8988T (cell line): ENCODE data around the gene RANBP3.
"Not testable (repeated sequence)": the region's sequence is repeated elsewhere in the genome, so short reads cannot be mapped to it uniquely, and the experiment has no call there.

Experiments used
- DNase-seq: peaks from one replicate; pipeline ENCODE4 v3.0.0; 2011

RANBP3 gene

GRCh38 chr19:5897189-5897969, 80.6 kb downstream of the RANBP3 start:
- DNase-seq, result no peak

- no peak for DNase-seq
Measured at GRCh38 chr19:5896365-5897076, 81.4 kb downstream of the RANBP3 start.

DNA sequence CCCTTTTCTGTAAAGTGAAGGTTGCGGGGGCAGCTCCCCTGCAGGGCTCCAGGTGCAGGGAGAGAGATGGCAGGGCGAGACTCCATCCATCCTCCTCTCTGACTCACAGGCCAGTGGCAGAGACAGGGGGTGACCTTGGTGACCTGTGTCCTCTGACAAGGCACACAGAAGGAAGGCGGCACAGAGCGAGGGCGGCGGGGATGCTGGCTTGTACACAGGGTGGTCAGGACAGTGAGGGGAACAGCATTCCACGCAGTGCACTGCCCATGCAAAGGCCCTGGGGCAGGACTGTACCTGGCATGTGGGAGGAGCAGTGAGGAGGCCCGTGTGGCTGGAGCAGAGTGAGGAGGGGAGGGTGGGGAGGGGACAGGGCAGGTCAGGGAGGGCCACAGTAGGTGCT, 82.0 kb downstream of the RANBP3 start:
- no peak for DNase-seq

DNA sequence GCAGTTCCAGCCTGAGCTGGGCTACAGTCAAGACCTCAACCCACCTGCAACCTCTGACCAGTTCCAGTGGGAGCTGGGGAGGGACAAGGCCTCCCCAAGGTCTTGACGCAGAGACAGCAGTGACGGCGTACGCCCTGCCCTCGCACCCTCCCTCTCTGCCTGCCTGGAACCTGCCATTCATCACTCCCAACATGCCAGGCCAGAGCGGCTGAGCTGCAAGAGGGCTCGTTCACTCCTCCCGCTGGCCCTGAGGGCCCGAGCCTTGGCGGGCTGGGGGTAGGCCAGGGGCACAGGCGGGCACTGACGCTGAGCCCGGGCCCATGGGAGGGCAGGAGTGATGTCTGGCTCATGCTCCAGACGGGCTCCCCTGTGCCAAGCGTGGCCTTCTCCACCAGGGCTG, 82.5 kb downstream of the RANBP3 start:
- no peak for DNase-seq

DNA sequence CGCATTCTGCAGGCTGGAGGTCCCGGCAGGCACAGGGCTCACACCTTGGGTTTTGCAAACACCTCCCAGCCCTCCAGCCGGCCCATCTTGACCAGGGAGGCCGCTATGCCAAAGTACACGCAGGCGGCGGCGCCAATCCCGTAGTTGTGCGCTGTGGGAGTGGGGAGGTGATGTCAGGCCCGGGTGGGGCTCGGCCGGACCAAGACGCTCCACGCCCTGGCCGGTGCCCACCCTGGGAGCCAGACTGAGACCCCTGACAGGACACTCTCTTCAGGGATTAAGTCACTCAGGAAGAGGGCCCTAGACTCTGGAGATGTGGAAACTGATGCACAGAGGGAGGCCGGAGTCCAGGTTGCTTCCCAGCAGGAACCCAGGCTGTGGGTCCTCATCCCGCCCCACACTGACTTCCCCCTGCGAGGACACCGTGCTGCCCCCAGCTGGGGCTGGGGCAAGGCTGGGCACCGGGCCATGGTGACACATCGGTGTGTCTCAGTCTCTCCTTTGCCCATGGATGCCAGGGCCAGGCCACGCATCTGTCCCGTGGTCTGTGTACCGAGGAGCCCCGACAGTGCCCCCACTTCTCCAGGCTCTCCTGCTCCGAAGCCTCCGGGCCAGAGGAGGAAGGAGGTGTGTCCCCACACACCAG, 83.1 kb downstream of the RANBP3 start:
- no peak for DNase-seq

DNA sequence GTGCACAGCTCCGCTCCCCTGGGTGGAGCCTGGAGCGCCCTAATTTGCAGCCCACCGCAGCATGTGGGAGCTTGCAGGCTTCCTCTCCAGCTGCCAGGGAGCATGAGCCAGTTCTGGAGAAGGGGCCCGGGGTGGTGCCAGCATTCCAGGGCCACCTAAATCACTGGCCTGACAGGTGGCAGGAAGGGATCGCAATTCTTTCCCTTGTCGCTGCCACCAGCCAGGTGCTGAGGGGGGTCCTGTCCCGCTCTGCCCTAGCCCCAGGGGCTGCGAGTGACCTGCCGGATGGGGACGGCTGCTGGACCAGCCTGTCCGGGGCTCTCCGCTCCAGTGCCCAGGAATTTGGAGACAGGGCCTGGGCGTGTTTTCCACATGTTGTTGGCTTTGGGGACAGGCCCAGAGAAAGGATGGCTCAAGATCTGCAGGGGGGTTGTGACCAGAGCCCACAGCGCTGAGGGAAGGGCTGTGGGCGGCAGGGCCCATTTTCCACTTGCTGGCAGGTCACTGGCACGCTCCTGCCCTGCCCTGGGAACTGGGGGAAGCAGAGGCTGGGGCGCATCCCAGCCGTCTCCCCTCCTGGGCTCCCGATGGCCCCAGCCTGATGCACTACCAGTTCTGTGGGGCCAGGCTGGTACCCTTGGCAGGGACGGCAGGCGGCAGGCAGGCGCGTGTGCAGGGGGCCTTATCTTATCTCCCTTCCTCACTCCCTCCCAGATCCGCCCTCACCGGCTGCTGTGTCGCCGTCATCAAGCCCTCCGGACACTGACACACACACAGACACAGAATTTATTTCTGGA, 83.8 kb downstream of the RANBP3 start:
- DNase-seq, result no peak

- DNase-seq, result no peak
Measured at GRCh38 chr19:5893296-5893903, 84.5 kb downstream of the RANBP3 start.

GRCh38 chr19:5892772-5893275, 85.1 kb downstream of the RANBP3 start:
- no peak for DNase-seq

GRCh38 chr19:5891938-5892771, 85.8 kb downstream of the RANBP3 start:
- DNase-seq, result no peak

GRCh38 chr19:5891572-5891937, 86.4 kb downstream of the RANBP3 start:
- no peak for DNase-seq

DNA sequence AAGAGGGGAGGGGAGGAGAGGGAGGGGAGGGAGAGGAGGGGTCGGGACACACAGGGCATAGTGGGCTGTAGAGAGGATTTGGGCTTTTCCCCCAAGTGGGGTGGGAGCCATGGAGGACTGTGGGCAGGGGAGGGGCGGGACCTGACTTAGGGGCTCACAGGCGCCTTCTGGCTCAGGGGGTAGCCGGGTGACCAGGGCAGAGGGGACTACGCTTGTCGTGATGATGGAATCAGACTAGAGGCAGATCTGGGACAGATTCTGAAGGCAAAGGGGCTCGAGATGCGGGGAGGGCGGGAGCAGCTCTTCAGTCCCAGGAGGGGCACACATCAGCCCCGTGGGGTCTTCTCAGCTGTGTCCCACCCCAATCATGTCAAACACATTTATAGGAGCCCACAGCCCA, 87.8 kb downstream of the RANBP3 start:
- no peak for DNase-seq

- DNase-seq, result no peak
Measured at GRCh38 chr19:5889288-5889971, 88.5 kb downstream of the RANBP3 start.

- not testable (repeated sequence) for DNase-seq
Measured at GRCh38 chr19:5884065-5884811, 93.7 kb downstream of the RANBP3 start.

- not testable (repeated sequence) for DNase-seq
Measured at GRCh38 chr19:5883157-5883873, 94.6 kb downstream of the RANBP3 start.

DNA sequence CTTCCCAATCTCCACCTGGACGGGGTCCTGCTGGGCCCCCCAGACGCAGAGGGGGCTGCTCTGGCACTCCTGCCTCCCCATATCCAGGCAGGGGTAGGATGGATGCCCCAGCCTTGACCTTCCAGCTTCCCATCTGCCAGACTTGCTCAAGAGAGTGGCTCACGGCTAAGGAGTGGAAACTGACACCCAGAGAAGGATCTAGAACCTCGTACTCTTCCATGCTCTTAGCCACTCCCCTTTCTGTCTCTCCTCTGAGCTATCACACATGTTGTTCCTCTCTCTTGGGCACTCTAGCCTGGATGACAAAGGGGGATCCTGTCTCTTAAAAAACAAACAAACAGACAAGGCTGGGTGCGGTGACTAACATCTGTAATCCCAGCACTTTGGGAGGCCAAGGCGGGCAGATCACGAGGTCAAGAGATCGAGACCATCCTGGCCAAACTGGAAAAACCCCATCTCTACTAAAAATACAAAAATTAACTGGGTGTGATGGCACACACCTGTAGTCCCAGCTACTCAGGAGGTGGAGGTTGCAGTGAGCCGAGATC, 95.4 kb downstream of the RANBP3 start:
- DNase-seq, result no peak

DNA sequence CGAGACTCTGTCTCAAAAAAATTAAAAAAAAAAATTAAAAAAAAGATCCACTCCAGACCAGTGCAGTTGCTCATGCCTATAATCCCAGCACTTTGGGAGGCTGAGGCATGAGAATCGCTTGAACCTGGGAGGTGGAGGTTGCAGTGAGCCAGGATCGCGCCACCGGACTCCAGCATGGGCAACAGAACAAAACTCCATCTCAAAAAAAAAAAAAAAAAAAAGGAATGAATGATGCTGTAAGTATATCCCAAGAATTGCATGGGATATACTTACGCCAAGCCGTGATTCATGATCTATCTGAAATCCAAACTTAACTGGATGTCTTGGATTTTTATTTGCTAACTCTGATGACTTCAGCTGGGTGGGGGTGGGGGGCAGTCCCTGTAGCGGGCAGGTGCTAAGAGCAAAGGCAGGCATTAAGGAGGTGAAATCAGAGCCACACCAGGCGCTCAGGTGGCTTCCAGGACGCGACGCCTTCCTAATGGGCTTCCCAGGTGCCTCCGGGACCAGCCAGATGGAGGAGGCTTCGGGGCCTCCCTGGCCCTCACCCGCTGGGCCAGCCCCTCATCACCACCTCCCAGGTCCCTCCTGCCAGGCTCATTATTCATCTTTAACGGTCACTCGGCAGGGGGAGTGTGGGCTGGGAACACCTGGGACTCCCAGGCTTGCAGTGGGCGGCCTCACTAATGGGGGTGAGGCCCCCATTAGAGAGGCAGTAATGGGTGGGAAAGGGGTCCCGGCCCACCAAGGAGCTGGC, 96.2 kb downstream of the RANBP3 start:
- DNase-seq, result no peak

GRCh38 chr19:5880604-5881078, 97.3 kb downstream of the RANBP3 start:
- no peak for DNase-seq

DNA sequence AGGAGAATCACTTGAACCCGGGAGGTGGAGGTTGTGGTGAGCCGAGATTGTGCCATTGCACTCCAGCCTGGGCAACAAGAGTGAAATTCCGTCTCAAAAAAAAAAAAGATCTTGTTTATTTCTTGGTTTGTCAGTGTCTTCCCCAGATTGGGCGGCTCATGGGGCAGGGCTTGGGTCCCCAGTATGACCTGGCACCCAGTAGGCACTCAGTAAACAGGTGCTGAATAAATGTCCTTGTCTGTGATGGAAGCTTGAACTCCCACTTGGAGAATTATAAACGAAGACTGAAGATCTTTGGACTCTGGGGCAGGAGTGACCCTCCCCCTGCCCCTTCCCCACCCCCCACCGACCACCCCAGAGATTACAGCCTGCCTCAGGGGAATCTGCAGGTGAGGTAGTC, 97.7 kb downstream of the RANBP3 start:
- DNase-seq, result no peak
